Measurements from ENCODE around the gene FGFR3.

The FGFR3 gene

GRCh38 chr4:1794809-1795298, 1.8 kb downstream of the FGFR3 start:
- DNase-seq (ENCODE audit: low spot score) = no peak
- TF ChIP-seq, protein P1, sequence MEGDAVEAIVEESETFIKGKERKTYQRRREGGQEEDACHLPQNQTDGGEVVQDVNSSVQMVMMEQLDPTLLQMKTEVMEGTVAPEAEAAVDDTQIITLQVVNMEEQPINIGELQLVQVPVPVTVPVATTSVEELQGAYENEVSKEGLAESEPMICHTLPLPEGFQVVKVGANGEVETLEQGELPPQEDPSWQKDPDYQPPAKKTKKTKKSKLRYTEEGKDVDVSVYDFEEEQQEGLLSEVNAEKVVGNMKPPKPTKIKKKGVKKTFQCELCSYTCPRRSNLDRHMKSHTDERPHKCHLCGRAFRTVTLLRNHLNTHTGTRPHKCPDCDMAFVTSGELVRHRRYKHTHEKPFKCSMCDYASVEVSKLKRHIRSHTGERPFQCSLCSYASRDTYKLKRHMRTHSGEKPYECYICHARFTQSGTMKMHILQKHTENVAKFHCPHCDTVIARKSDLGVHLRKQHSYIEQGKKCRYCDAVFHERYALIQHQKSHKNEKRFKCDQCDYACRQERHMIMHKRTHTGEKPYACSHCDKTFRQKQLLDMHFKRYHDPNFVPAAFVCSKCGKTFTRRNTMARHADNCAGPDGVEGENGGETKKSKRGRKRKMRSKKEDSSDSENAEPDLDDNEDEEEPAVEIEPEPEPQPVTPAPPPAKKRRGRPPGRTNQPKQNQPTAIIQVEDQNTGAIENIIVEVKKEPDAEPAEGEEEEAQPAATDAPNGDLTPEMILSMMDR (IDR thresholded peaks at IDR 0.05; ENCODE audit: extremely low read depth, missing control alignments) = no peak

DNA sequence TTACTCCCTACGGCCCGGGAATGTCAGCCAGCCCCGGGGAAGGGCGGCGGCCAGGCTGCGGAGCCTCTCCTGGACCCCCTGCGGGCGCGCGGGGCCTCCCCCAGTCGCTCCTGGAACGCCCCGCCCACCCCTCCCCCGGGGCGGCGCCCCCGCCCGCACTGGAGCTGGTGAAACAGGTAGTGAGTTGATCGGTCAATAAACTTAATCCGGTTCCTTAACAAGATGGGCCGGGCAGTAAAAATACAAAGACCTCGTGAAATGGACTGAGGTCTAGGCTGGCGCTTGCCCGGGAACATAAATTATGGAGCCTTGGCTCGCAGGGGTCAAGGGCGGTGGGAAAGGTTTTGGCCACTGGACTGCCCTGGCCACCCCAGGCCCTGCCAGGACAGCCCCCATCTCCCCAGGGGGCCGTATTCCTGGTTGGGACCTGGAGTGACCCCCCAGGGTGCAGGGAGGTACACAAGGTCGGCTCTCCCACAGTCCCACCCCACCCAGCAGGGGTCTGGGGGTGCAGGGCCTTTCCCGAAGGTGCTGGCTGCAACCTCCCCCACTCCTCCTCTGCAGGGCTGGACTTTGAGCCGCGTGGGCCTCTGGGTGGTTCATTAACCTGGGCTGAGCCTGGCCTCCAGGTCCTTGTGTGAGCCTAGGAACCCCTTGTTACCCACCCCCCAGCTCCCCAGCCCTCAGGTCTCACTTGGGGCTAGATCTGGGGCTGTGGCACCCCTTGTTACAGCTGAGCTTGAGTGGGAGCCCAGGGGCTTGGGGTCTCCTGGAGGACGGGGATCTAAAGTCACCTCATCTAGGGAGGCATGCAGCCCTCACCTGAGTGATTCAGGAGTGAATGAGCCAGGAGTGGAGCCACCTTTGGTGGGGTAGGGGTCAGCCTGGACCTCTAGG, 2.5 kb downstream of the FGFR3 start:
- no peak for DNase-seq (ENCODE audit: low spot score)
- TF ChIP-seq, protein P1 (IDR thresholded peaks at IDR 0.05; ENCODE audit: extremely low read depth, missing control alignments) = no peak

DNA sequence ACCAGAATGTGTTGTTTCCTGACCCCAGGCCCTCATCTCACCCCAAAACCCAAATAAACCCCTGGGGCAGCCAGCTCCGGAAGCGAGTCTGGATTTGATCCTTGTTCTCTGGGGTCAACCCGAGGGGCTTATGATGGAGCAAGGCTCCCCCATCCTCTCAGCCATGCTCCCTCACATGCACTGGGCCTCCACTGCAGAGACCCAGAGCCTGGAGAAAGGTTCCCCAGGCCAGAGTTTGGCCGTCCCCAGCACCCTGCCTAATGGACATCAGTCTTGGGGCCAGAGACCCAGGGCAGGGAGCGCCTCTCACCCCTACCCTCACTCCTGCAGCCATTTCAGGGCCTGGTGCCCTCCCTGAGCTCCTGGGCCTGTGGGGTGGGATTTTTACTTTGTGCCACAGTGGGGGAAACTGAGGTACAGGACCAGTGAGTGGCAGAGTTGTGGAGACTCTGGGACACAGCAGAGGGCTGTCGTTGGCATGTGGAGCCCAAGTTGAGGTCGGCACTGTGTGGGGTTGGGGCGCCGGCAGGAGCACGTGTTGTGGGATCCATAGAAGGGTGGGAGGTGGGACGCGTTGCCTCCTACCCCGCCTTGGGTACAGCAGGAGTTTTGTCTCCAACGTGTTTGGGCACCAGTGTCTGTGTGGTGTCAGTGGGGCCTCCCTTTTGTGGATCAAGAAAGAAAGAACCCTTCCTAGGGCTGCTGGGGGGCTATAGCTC, 3.6 kb downstream of the FGFR3 start:
- TF ChIP-seq, protein P1 (IDR thresholded peaks at IDR 0.05; ENCODE audit: extremely low read depth, missing control alignments) = no peak
- no peak for DNase-seq (ENCODE audit: low spot score)

- TF ChIP-seq, protein P1 (IDR thresholded peaks at IDR 0.05; ENCODE audit: extremely low read depth, missing control alignments) = no peak
- DNase-seq (ENCODE audit: low spot score) = no peak
Measured at GRCh38 chr4:1797298-1797860, 4.3 kb downstream of the FGFR3 start.

- no peak for DNase-seq (ENCODE audit: low spot score)
- TF ChIP-seq, protein P1 (IDR thresholded peaks at IDR 0.05; ENCODE audit: extremely low read depth, missing control alignments) = no peak
Measured at GRCh38 chr4:1797861-1798579, 4.9 kb downstream of the FGFR3 start.

GRCh38 chr4:1798580-1799386, 5.7 kb downstream of the FGFR3 start:
- no peak for DNase-seq (ENCODE audit: low spot score)
- TF ChIP-seq, protein P1 (IDR thresholded peaks at IDR 0.05; ENCODE audit: extremely low read depth, missing control alignments) = no peak
